Sciatic nerve (tissue), 2 donors: ENCODE measurements around the gene TJP3. TPM values are rescaled to one million over a fixed set of nuclear protein-coding genes. Genes with fewer than 3 reads are reported as not detected.

Experiments used
- ATAC-seq: fragments of 200-7000 bp; cut with Tn5 transposase; one replicate; pipeline ENCODE4 v1.9.1; 2020; ENCODE audit warnings: mild to moderate bottlenecking, moderate library complexity
- DNase-seq: peaks from one replicate; pipeline ENCODE4 v3.0.0-alpha.2; 2020; ENCODE audit warnings: low spot score
- intact Hi-C: fragments of 100-400 bp; cut with DNase I; formaldehyde crosslinking; loops from one replicate; pipeline ENCODE4 v1.14.2; 2022
- total RNA-seq: library from RNA; stranded (reverse); fragmentation: NEBNext Ultra II Directional; extraction: Animal tissue kit (Norgen Biotek cat#: 25700); gene quantifications from one replicate; pipeline ENCODE4 v1.2.1, GENCODE V29; 2021
- donor health status: DM: no; HTN: no; CAD: no.
- donor health status: DM: no; HTN: no; CAD: no.

TJP3 gene
- total RNA-seq, 1 donor from 2014 or later, result 2.1 TPM

- intact Hi-C loops, result no loop called here
- ATAC-seq (no peak), DNase-seq (no peak)
Measured at GRCh38 chr19:3687774-3688706, 20.1 kb upstream of the TJP3 start.

- intact Hi-C loops, result no loop called here
- ATAC-seq, result no peak
- DNase-seq, result no peak
Measured at GRCh38 chr19:3690551-3691371, 17.4 kb upstream of the TJP3 start.

- intact Hi-C loops, result no loop called here
- DNase-seq (no peak), ATAC-seq (no peak)
Measured at GRCh38 chr19:3691372-3691716, 16.8 kb upstream of the TJP3 start.

- ATAC-seq (no peak), DNase-seq (no peak)
- intact Hi-C loops, result no loop called here
Measured at GRCh38 chr19:3691726-3692125, 16.5 kb upstream of the TJP3 start.

GRCh38 chr19:3692141-3693024, 15.8 kb upstream of the TJP3 start:
- DNase-seq (no peak), ATAC-seq (no peak)
- intact Hi-C loops, result no loop called here

GRCh38 chr19:3693025-3693925, 14.9 kb upstream of the TJP3 start:
- DNase-seq, result no peak
- no peak for ATAC-seq
- intact Hi-C loops, result no loop called here

GRCh38 chr19:3694361-3695123, 13.6 kb upstream of the TJP3 start:
- ATAC-seq (no peak), DNase-seq (no peak)
- intact Hi-C loops, result no loop called here

- ATAC-seq (no peak), DNase-seq (no peak)
- intact Hi-C loops, result no loop called here
Measured at GRCh38 chr19:3695124-3695733, 13.0 kb upstream of the TJP3 start.

GRCh38 chr19:3695986-3696659, 12.1 kb upstream of the TJP3 start:
- DNase-seq (no peak), ATAC-seq (no peak)
- intact Hi-C loops, result no loop called here

GRCh38 chr19:3696660-3696995, 11.6 kb upstream of the TJP3 start:
- intact Hi-C loops, result no loop called here
- no peak for ATAC-seq

GRCh38 chr19:3697094-3697493, 11.1 kb upstream of the TJP3 start:
- DNase-seq (no peak), ATAC-seq (no peak)
- intact Hi-C loops, result no loop called here

More at GRCh38 chr19:3696660-3696995, 11.6 kb upstream of the TJP3 start:
- no peak for DNase-seq

- no peak for ATAC-seq
- no peak for DNase-seq
- intact Hi-C loops, result loop anchor here (2.0 kb wide), 1 partner anchor 31 kb away; no protein-coding TSS in a partner anchor
Measured at GRCh38 chr19:3697671-3698385, 10.4 kb upstream of the TJP3 start.

GRCh38 chr19:3698386-3698950, 9.7 kb upstream of the TJP3 start:
- intact Hi-C loops, result loop anchor here (2.0 kb wide), 1 partner anchor 32 kb away; no protein-coding TSS in a partner anchor
- peak; percentile 11 for ATAC-seq

GRCh38 chr19:3698974-3699740, 9.0 kb upstream of the TJP3 start:
- DNase-seq, result no peak
- ATAC-seq, result peak; percentile 76
- intact Hi-C loops, result loop anchor here (2.0 kb wide), 1 partner anchor 32 kb away; no protein-coding TSS in a partner anchor

More at GRCh38 chr19:3698386-3698950, 9.7 kb upstream of the TJP3 start:
- DNase-seq, result no peak
